DOHH2 (cell line): ENCODE results near the gene TRIM63.

Source experiments
- H3F3A ChIP-seq: fragments of 200-600 bp; sonication (generic), shearing (Covaris generic); 2 replicates; pipeline ENCODE4 v1.6.0; 2016; ENCODE audit warnings: antibody characterized with exemption, mild to moderate bottlenecking; ENCODE audit not compliant: control insufficient read depth, insufficient read depth
- H3K27ac ChIP-seq: fragments of 200-600 bp; sonication (generic); 2 replicates; pipeline ENCODE4 v1.5.1; 2014; ENCODE audit warnings: low read depth, mild to moderate bottlenecking, low read length, moderate library complexity
- H3K27me3 ChIP-seq: fragments of 200-600 bp; sonication (generic); 2 replicates; pipeline ENCODE4 v1.6.1; 2014; ENCODE audit warnings: mild to moderate bottlenecking, low read length, mixed read lengths; ENCODE audit not compliant: control insufficient read depth
- H3K36me3 ChIP-seq: fragments of 200-600 bp; sonication (generic); 2 replicates; pipeline ENCODE4 v1.6.1; 2014; ENCODE audit warnings: mild to moderate bottlenecking, low read length, moderate library complexity, mixed read lengths; ENCODE audit not compliant: control insufficient read depth
- H3K4me1 ChIP-seq: fragments of 200-600 bp; sonication (generic); 2 replicates; pipeline ENCODE4 v1.6.1; 2014; ENCODE audit warnings: mild to moderate bottlenecking, low read length, mixed read lengths; ENCODE audit not compliant: control insufficient read depth
- H3K4me2 ChIP-seq: fragments of 200-600 bp; sonication (generic); 2 replicates; pipeline ENCODE4 v1.6.0; 2014; ENCODE audit warnings: mild to moderate bottlenecking, low read length, moderate library complexity
- H3K4me3 ChIP-seq: fragments of 200-600 bp; sonication (generic); 2 replicates; pipeline ENCODE4 v1.5.1; 2014; ENCODE audit warnings: mild to moderate bottlenecking, low read length, mixed read lengths
- H3K79me2 ChIP-seq: fragments of 200-600 bp; sonication (generic); 2 replicates; pipeline ENCODE4 v1.6.1; 2014; ENCODE audit warnings: mild to moderate bottlenecking, low read length, mixed read lengths; ENCODE audit not compliant: control insufficient read depth
- H3K9me2 ChIP-seq: fragments of 200-600 bp; sonication (generic); replicated peaks from 2 replicates; pipeline ENCODE4 v1.6.1; 2014; ENCODE audit warnings: mild to moderate bottlenecking, low read length, mixed read lengths; ENCODE audit not compliant: control insufficient read depth
- H3K9me3 ChIP-seq: fragments of 200-600 bp; sonication (generic); 2 replicates; pipeline ENCODE4 v1.6.1; 2014; ENCODE audit warnings: antibody characterized with exemption, low read length, mixed read lengths; ENCODE audit not compliant: control insufficient read depth, insufficient read depth
- H4K20me1 ChIP-seq: fragments of 200-600 bp; sonication (generic); 2 replicates; pipeline ENCODE4 v1.6.0; 2014; ENCODE audit warnings: low read depth, mild to moderate bottlenecking, antibody characterized with exemption, low read length, moderate library complexity; ENCODE audit not compliant: control insufficient read depth, insufficient read depth
- CTCF ChIP-seq: fragments of 200-600 bp; sonication (generic); IDR thresholded peaks from one replicate; pipeline ENCODE4 v1.5.1; 2014; ENCODE audit warnings: antibody characterized with exemption, mild to moderate bottlenecking, low read depth, low read length; ENCODE audit not compliant: poor library complexity, severe bottlenecking
- EZH2phosphoT487 ChIP-seq: fragments of 200-600 bp; sonication (generic); IDR thresholded peaks from 2 replicates; pipeline ENCODE4 v1.6.1; 2017; ENCODE audit warnings: borderline replicate concordance, mild to moderate bottlenecking, antibody characterized with exemption, low read length, moderate library complexity, mixed read lengths

Gene TRIM63

GRCh38 chr1:26098602-26099001, 31.2 kb upstream of the TRIM63 start:
- Histone ChIP-seq H3K4me3 (no peak overlapping the region), H3F3A (no peaks in the 10 kb centered on the region), H3K4me2 (no peak overlapping the region)

GRCh38 chr1:26097696-26098095, 30.3 kb upstream of the TRIM63 start:
- Histone ChIP-seq H3K4me2 (no peak overlapping the region), H3K27ac (no peak overlapping the region), H3K36me3 (no peaks in the 10 kb centered on the region), H3F3A (no peaks in the 10 kb centered on the region), H3K4me1 (no peaks in the 10 kb centered on the region), H3K4me3 (no peak overlapping the region), H3K9me3 (no peaks in the 10 kb centered on the region), H4K20me1 (no peaks in the 10 kb centered on the region), H3K9me2 (no peaks in the 10 kb centered on the region), H3K27me3 (peaks cover 25% of the 10 kb centered on the region), H3K79me2 (no peaks in the 10 kb centered on the region)
- TF ChIP-seq CTCF = no peak
- TF ChIP-seq EZH2phosphoT487 = no peak

More at GRCh38 chr1:26098602-26099001, 31.2 kb upstream of the TRIM63 start:
- Histone ChIP-seq H3K9me3 (no peaks in the 10 kb centered on the region), H3K27ac (no peak overlapping the region), H3K9me2 (no peaks in the 10 kb centered on the region), H3K79me2 (no peaks in the 10 kb centered on the region), H4K20me1 (no peaks in the 10 kb centered on the region), H3K27me3 (peaks cover 23% of the 10 kb centered on the region), H3K4me1 (no peaks in the 10 kb centered on the region), H3K36me3 (no peaks in the 10 kb centered on the region)
- no peak for TF ChIP-seq CTCF
- no peak for TF ChIP-seq EZH2phosphoT487

- no peaks in the 10 kb centered on the region for H3K36me3 ChIP-seq
- H3K79me2 ChIP-seq = no peaks in the 10 kb centered on the region
- H3K4me1 ChIP-seq = no peaks in the 10 kb centered on the region
- H3K4me3 ChIP-seq = no peak overlapping the region
- no peaks in the 10 kb centered on the region for H3K9me3 ChIP-seq
- H3K27me3 ChIP-seq = peaks cover 16% of the 10 kb centered on the region
- TF ChIP-seq EZH2phosphoT487 (no peak), CTCF (no peak)
- no peaks in the 10 kb centered on the region for H4K20me1 ChIP-seq
- H3K27ac ChIP-seq = no peak overlapping the region
- H3K4me2 ChIP-seq = no peak overlapping the region
- no peaks in the 10 kb centered on the region for H3K9me2 ChIP-seq
- H3F3A ChIP-seq = no peaks in the 10 kb centered on the region
Measured at GRCh38 chr1:26096471-26096870, 29.0 kb upstream of the TRIM63 start.
